G401.6 (cell line): ENCODE data around the gene RHOBTB3.

Experiments
- FAIRE-seq: peaks from 2 replicates; lab custom pipeline; 2012; peaks lifted over from hg19 to GRCh38; lab: Jason Lieb, UNC

RHOBTB3 gene

GRCh38 chr5:95763941-95764340, 32.8 kb downstream of the RHOBTB3 start:
- FAIRE-seq: no peak

DNA sequence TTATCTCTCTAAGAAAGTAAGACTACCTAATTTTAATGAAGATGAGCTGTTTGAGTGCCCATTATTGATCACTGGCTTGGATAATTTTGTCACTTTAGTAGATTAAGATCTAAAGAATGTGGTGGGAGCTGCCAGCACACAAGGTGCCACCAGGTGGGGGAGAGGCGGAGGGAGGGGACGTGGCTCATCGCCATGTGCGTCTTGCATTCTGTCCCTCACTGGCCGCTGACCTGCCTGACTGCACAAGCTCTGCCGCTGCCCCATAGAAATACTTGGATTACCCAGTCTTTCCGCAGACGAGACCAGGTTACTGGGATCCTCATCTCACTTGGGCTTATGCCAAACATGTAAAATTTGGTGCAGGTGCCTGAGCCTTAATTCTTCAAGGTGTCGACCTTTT, 37.6 kb downstream of the RHOBTB3 start:
- no peak for FAIRE-seq

DNA sequence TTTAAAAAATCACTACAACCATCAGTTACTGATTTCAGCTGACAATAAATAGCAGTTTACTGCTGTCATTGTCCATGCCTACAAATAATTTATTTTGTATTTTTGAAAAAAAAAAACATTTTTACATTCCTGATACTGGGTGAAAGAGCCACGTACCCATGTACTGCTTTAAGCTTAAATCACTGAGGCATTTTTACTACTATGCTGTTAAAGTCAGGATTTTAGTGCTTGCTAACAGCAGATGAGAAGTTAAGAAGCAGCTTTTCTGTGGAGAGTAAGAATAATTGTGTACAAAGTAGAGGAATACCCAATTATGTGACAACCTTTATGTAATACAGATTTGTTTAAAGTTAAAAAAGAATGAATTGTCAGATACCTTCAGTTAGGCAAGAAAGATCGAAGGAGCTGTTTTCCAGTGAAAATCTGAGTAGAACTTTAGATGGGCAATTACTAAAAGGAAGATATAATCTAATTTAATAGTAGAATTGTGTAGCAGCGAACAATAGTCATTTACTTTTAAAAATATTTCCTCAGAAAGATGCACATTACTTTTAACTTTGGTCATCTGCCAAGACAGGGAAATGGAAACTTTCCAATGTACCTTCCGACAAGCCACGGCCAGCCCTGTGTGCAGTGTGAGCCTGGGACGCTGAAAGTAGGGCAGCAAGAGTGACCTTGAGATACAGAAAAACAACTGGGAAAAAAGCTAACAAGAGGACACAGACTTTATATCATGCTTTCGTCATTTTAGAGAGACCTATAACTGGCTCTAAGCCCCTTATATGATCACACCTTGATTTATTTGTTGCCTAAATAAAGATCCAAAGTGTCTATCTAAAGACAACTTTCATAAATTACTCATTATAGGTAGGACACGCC, 39.9 kb downstream of the RHOBTB3 start:
- FAIRE-seq: no peak

GRCh38 chr5:95771892-95772291, 40.8 kb downstream of the RHOBTB3 start:
- no peak for FAIRE-seq

GRCh38 chr5:95773335-95774059, 42.4 kb downstream of the RHOBTB3 start:
- FAIRE-seq: no peak

DNA sequence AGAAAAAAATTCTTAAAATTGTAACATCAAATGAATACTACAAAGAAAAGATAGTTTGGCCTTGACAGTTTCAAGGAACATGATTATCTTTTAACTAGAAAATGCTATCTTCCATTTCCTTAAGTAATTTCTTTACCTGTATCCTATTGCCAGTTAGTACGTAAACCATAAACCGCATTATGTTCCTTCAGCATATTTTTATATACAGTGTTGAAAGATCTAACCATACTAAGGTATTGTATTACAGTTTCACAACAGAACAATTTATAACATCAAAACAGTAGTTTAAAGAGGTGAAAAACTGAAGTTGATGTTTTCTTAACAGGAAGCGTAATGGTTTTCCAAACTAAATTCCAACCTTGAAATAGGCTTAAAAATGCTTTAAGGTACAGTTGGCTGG, 46.3 kb downstream of the RHOBTB3 start:
- no peak for FAIRE-seq

GRCh38 chr5:95778713-95779436, 47.7 kb downstream of the RHOBTB3 start:
- FAIRE-seq: no peak

DNA sequence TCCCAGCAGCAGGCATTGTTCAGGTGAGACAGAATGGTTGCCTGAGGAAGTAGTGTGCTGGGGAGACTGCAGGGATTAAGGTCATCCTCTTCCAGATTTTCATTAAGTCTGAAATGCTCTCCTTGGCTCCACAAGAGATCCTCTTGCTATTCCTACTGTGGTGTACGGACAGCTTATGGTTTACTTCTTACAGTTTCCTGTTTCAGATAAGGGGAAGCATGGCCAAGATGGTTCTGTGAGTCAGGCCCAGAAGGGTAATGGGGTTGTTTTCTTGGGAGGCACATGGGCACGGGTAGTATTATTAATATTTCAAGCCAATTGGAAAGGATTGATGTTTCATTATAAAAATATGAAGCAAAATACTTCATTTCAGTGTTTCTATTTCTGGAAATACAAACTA, 48.5 kb downstream of the RHOBTB3 start:
- FAIRE-seq: no peak

DNA sequence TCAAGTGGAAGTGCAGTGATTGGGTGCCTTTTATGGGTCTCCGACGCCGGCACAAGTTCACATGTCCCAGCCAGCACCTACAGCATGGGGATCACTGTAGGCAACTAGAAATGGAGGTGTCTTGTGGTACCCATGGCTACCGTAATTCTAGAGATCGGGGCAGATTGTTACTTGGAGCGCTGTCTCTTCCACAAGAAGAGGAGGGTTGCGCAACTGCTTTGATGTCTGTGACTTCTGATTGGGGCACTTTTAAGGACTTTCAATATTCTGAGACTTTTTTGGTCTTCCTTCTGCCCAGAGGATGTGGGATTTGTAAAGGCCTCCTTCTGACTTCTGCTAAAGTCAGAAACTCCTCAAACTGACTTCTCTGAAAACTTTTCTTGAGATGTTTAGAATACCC, 49.5 kb downstream of the RHOBTB3 start:
- FAIRE-seq: no peak

DNA sequence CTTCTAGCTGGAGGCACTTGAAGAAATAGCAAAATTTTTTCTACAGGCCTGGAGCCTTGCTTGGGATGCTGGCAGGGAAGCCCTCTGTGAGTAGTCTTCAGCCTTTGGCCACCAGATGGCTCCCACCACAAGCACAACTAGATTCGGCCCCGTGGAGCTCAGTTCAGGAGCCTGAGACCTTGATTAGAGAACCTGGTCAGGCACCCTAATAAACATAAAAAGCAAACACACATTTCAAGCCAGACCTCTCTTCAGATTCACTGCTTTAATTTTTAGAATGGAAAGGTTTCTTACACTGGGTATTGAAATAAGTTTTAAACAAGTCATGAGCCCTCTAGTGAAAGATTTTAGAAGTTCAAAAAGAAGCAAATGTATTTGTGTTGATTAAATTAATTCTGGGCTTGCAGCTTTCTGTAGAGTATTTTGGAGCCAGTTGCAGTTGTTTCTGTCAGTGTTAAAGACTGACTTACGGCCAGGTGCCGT, 50.0 kb downstream of the RHOBTB3 start:
- peak; percentile 21 for FAIRE-seq

- FAIRE-seq: no peak
Observed at GRCh38 chr5:95782181-95782580, 51.0 kb downstream of the RHOBTB3 start.

- no peak for FAIRE-seq
Observed at GRCh38 chr5:95783661-95784060, 52.5 kb downstream of the RHOBTB3 start.

- no peak for FAIRE-seq
Observed at GRCh38 chr5:95784514-95785302, 53.6 kb downstream of the RHOBTB3 start.

- FAIRE-seq: no peak
Observed at GRCh38 chr5:95786821-95787418, 55.8 kb downstream of the RHOBTB3 start.

- no peak for FAIRE-seq
Observed at GRCh38 chr5:95788493-95788892, 57.4 kb downstream of the RHOBTB3 start.

GRCh38 chr5:95791751-95792150, 60.6 kb downstream of the RHOBTB3 start:
- no peak for FAIRE-seq

DNA sequence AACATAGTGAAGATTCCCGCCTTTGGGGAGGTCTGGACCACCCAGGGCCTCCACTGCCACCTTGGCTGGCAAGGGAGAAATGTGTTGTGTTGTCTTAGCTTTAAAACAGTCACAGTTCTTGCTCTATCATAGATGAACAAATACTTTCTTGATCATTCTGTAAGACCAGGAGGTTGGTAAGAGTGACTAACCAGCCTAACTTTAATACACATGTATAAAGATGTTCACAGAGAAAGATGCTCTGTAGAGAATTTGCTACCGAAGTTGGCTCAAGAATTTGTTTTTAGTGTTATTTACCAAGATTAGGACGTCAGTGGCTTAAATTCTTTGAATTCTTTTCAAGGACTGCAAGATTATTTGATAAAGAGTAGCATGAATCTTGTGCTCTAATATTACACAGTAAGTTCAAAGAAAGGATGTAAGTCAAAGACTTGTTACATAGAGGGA, 63.0 kb downstream of the RHOBTB3 start:
- FAIRE-seq: no peak

- no peak for FAIRE-seq
Observed at GRCh38 chr5:95797301-95797700, 66.2 kb downstream of the RHOBTB3 start.

DNA sequence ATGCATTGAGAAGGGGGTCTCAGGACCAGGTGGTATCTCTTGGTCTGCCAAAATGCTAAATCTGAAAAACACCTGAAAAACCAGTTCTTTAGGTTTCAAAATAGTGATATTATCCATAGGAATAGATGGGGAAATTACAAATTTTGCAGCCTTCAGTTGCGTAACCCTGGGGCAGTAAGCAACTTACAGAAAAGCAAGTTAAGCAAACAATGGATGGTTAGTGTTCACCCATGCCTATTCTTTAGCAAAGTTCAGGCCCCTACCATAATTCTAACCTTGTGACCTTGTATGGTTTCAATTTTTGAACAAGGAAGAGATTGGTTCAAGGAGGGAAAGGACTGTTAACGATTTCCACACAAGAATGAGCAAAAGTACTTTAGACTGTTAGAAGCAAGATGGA, 66.9 kb downstream of the RHOBTB3 start:
- FAIRE-seq: no peak

- no peak for FAIRE-seq
Observed at GRCh38 chr5:95798545-95798944, 67.4 kb downstream of the RHOBTB3 start.

DNA sequence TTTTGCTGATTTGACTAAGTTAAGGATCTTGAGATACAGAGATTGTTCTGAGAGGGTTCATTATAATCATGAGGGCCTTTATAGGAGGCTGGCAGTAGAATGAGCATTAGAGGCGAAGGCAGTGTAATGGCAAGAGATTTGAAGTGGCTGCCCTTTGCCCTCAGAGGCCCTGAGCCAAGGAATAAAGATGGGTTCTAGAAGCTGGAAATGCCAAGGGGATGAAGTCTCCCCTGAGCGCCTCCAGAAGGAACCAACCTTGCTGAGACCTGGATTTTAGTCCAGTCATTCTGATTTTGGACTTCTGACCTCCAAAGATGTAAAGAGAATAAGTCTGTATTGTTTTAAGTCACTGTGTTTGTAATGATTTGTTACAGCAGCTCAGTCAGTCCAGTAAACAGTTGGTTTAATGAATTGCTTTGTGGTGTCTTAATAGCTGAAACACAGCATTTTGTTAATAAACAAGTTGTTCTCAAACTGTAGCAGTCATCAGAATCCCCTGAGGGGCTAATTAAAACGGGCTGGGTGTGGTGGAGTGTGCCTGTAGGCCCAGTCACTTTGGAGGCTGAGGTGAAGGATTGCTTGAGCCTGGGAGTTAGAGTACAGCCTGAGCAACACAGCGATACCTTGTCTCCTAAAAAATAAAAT, 68.2 kb downstream of the RHOBTB3 start:
- no peak for FAIRE-seq
